Coronary artery (tissue), 2 donors: ENCODE measurements around the gene OR8K3.

ENCODE experiments used
- DNase-seq: peaks from one replicate; pipeline ENCODE4 v3.0.0-alpha.2; 2017; ENCODE audit warnings: low spot score
- H3K27ac ChIP-seq, 2 donors: fragments of 200-600 bp; sonication (generic); one replicate each; pipeline ENCODE4 v1.5.1; 2016 to 2019
- H3K4me3 ChIP-seq: fragments of 200-600 bp; sonication (generic); 2 replicates; pipeline ENCODE4 v1.5.1; 2016; ENCODE audit warnings: mild to moderate bottlenecking, moderate library complexity
- CTCF ChIP-seq: fragments of 200-600 bp; sonication (generic); IDR thresholded peaks from one replicate; pipeline ENCODE4 v1.5.1; 2019; ENCODE audit warnings: antibody characterized with exemption

OR8K3 gene

DNA sequence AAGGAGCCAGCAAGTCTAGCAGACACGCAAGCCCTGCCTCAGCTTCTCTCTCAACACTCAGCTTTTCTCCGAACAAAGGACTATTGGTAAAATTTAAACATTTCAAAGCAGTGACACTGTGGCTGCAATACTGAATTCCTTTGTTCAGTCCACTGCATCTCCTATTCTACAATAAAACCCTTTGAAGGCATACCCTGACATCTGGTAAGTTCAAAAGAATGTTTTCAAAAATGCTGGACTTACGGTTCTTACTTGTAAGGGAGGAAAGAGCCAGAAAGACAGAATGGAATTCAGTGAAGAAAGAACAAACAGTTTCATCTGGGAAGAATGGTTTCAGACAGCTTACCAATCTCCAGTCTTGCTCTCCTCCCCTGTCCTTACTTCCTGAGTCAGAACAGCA lies 18.2 kb downstream of the OR8K3 start:
- no peak for DNase-seq
- H3K4me3 ChIP-seq, result no peak overlapping the region
- no peak for TF ChIP-seq CTCF

GRCh38 chr11:56340289-56340688 lies 25.3 kb downstream of the OR8K3 start:
- TF ChIP-seq CTCF, result no peak
- Histone ChIP-seq H3K4me3 (no peak overlapping the region), H3K27ac (no peak overlapping the region)
- no peak for DNase-seq

More for the DNA sequence above, 18.2 kb downstream of the OR8K3 start:
- no peak overlapping the region for H3K27ac ChIP-seq

- DNase-seq, result no peak
- H3K27ac ChIP-seq, result no peak within 1 kb of the TSS
- TF ChIP-seq CTCF, result no peak
- H3K4me3 ChIP-seq, result no peak within 1 kb of the TSS
Measured at GRCh38 chr11:56345739-56346138, 30.8 kb downstream of the OR8K3 start, which contains the start of gene OR8K1. Gene OR8K1, plus strand, starts transcription at chr11:56346039. Its CDS starts 0 bp downstream, at chr11:56346039.

- no peak for DNase-seq
- no peak within 1 kb of the TSS for H3K4me3 ChIP-seq
- no peak within 1 kb of the TSS for H3K27ac ChIP-seq
- no peak for TF ChIP-seq CTCF
Measured at GRCh38 chr11:56353991-56354390, 39.0 kb downstream of the OR8K3 start, which contains the start of gene OR8J1. Gene OR8J1, plus strand, starts transcription at chr11:56354291. Its CDS starts 5,956 bp downstream, at chr11:56360247.
